Vagina (tissue), 2 donors: Measurements from ENCODE around the gene TVP23A.

ENCODE experiments used
- CTCF ChIP-seq, 3 experiments: fragments of 450-650 bp in 2 of 3; fragments of 200-600 bp in 1 of 3; sonication (generic) in 1 of 3; IDR thresholded peaks; one replicate each; pipeline ENCODE4 v1.5.1; 2017 to 2019; ENCODE audit warnings: antibody characterized with exemption in 3 of 3, mild to moderate bottlenecking in 2 of 3, moderate library complexity in 2 of 3
- POLR2A ChIP-seq, 2 donors: fragments of 450-650 bp; IDR thresholded peaks; one replicate each; pipeline ENCODE4 v1.6.1; 2017; ENCODE audit warnings: antibody characterized with exemption in 2 of 2, mild to moderate bottlenecking in 2 of 2, moderate library complexity in 2 of 2
- POLR2AphosphoS5 ChIP-seq, 2 donors: sonication (generic); formaldehyde crosslinking; IDR thresholded peaks; one replicate each; pipeline ENCODE4 v1.9.0; 2017; ENCODE audit warnings: antibody characterized with exemption in 2 of 2, mild to moderate bottlenecking in 2 of 2, low read depth in 1 of 2; ENCODE audit not compliant: insufficient read depth in 1 of 2

- no peak for TF ChIP-seq POLR2AphosphoS5 (IDR thresholded peaks at IDR 0.05; ENCODE audit: insufficient read depth in 1 of 2, low read depth in 1 of 2)
- no peak for TF ChIP-seq CTCF (IDR thresholded peaks at IDR 0.05)
- no peak for TF ChIP-seq POLR2A (IDR thresholded peaks at IDR 0.05)
These were observed 38.0 kb downstream of the TVP23A start for GRCh38 chr16:10780628-10781027.
